H1 (cell line): ENCODE data around the gene TNNC1. TPM values are rescaled to one million over a fixed set of nuclear protein-coding genes. Genes with fewer than 3 reads are reported as not detected.

ENCODE experiments used
- GTF2F1 ChIP-seq: IDR thresholded peaks from 2 replicates; pipeline ENCODE4 v1.6.1; 2012; ENCODE audit warnings: low read depth, low read length, improper control_type of control experiment, borderline replicate concordance
- HDAC2 ChIP-seq, 2 experiments: fragments of 300-600 bp in 1 of 2; sonication (generic) in 1 of 2; IDR thresholded peaks; 2 replicates each; pipeline ENCODE4 v1.6.1; 2011 to 2012; ENCODE audit warnings: low read depth in 2 of 2, low read length in 2 of 2, mild to moderate bottlenecking in 2 of 2, moderate library complexity in 2 of 2, borderline replicate concordance in 1 of 2, inconsistent platforms in 1 of 2
- KDM4A ChIP-seq: IDR thresholded peaks from one replicate; pipeline ENCODE4 v1.7.1; 2012; ENCODE audit warnings: low read depth, mild to moderate bottlenecking, moderate library complexity, low read length, inconsistent platforms; ENCODE audit not compliant: severe bottlenecking
- SIRT6 ChIP-seq: IDR thresholded peaks from one replicate; pipeline ENCODE4 v1.7.1; 2012; ENCODE audit warnings: low read length, inconsistent platforms
- SIX5 ChIP-seq: IDR thresholded peaks from 2 replicates; pipeline ENCODE4 v1.6.1; 2011; ENCODE audit warnings: mild to moderate bottlenecking, low read depth, low read length
- polyA plus RNA-seq, 7 experiments: library from polyadenylated mRNA; depleted of rRNA in 3 of 7; stranded (reverse) in 5 of 7; unstranded in 2 of 7; fragments of >200 nt in 5 of 7; fragments of 200-250 nt in 2 of 7; gene quantifications; 1 replicate in 5 of 7; 2 replicates in 1 of 7; 4 replicates in 1 of 7; pipeline versions ENCODE4 v1.2.1 to v1.2.3, GENCODE V29; 2011 to 2013; ENCODE audit warnings: missing spikeins in 2 of 7, mixed read lengths in 2 of 7
- total RNA-seq: library from RNA; stranded (reverse); fragmentation: NEBNext Ultra II Directional; extraction: Animal tissue kit (Norgen Biotek cat#: 25700); gene quantifications from 2 replicates; pipeline ENCODE4 v1.2.1, GENCODE V29; 2021

Gene TNNC1
- total and polyA plus RNA-seq, 2 of the 8 experiments (the other 6 are each of a cell fraction or from before 2014, with no cell fraction given), result 5.8 to 16.4 TPM

DNA sequence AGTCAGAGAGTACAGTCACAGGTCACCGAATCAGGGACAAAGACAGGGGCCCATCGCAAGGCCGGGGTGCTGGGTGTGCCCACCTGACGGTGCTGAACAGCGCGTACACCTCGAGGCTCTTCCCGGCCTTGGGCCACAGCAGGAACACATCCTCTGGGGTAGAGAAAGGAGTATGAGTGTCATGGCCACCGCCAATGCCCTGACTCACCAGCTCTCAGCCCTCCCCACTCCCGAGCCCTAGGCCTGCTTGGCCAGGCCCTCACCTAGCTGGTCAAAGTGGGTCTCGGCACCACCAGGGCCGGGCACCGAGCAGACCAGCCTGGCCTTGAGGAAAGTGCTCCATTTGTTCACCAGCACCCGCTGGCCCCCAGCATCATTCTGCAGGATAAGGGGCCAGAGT is 13.2 kb downstream of the TNNC1 start (continued):
- TF ChIP-seq KDM4A (no peak), SIX5 (no peak), HDAC2 (IDR thresholded peaks at IDR 0.05; ENCODE audit: borderline replicate concordance in 1 of 2, low read depth in 2 of 2, low read length in 2 of 2) (no peak), SIRT6 (no peak), GTF2F1 (no peak)
